ENCODE data around the gene GARNL3.

- TF ChIP-seq EZH2 (IDR thresholded peaks at IDR 0.05) = no peak
- TF ChIP-seq POLR2AphosphoS5 (IDR thresholded peaks at IDR 0.05; ENCODE audit: borderline replicate concordance, low read depth, low read length) = no peak
Measured at GRCh38 chr9:127249877-127250276, 14.7 kb upstream of the GARNL3 start.
